Activated CD4-positive, alpha-beta T cell treated with anti-CD3 and anti-CD28 coated beads, Interleukin-2, amount 10 ng/mL, durations not matched to agents 7 days and 5 days (primary cell): ENCODE data around the gene RWDD1. TPM values are rescaled to one million over a fixed set of nuclear protein-coding genes. Genes with fewer than 3 reads are reported as not detected.
A peak's percentile ranks its signal among the peaks of the same experiment; 100 is the strongest.

ENCODE experiments used
- CTCF ChIA-PET: fragments of 350-600 bp; sonication (Branson Sonifier 250); formaldehyde crosslinking; loops from one replicate; lab custom pipeline; 2021; ENCODE audit warnings: antibody characterized with exemption; lab: Charles Lee
- POLR2A ChIA-PET: fragments of 350-600 bp; sonication (Branson Sonifier 250); formaldehyde crosslinking; loops from one replicate; lab custom pipeline; 2021; ENCODE audit warnings: antibody characterized with exemption; lab: Charles Lee
- DNase-seq: peaks from one replicate; pipeline ENCODE4 v3.0.0-alpha.2; 2020
- H3K27ac Mint-ChIP-seq: one replicate; pipeline ENCODE4 v1.8.0; 2021; ENCODE audit warnings: mild to moderate bottlenecking, moderate library complexity, mixed read lengths
- H3K27me3 Mint-ChIP-seq: one replicate; pipeline ENCODE4 v1.8.0; 2021; ENCODE audit warnings: mixed read lengths
- H3K36me3 Mint-ChIP-seq: one replicate; pipeline ENCODE4 v1.8.0; 2021; ENCODE audit warnings: low read depth, mixed read lengths
- H3K4me1 Mint-ChIP-seq: one replicate; pipeline ENCODE4 v1.8.0; 2021; ENCODE audit warnings: mixed read lengths
- H3K4me3 Mint-ChIP-seq: one replicate; pipeline ENCODE4 v1.8.0; 2021; ENCODE audit warnings: mild to moderate bottlenecking, moderate library complexity, mixed read lengths
- H3K9me3 Mint-ChIP-seq: one replicate; pipeline ENCODE4 v1.8.0; 2021; ENCODE audit warnings: mixed read lengths
- total RNA-seq, 2 experiments: library from RNA; stranded (reverse); gene quantifications; one replicate each; pipeline ENCODE4 v1.2.3, GENCODE V29; 2021

The RWDD1 gene
- 10 to 100 TPM; 39.9 to 51.6 TPM for total RNA-seq

GRCh38 chr6:116570856-116571682, at the start of gene RWDD1:
TSS of gene RWDD1 (plus strand) at chr6:116571504. CDS start at chr6:116571583, 79 bp downstream.
- CTCF ChIA-PET = interaction anchor here (0.6 to 2.2 kb wide), 11 partner anchors 8 to 302 kb away, joined by 3 to 10 read pairs (median 4); partner anchors contain the start of genes KPNA5 and ZUP1
- POLR2A ChIA-PET = interaction anchor here (0.6 to 1.7 kb wide), 2 partner anchors 97 to 291 kb away, joined by 3 to 4 read pairs; partner anchors contain the start of gene TSPYL1
- DNase-seq = peak; percentile 98
- peaks cover 47% of the 10 kb centered on the region for H3K4me1 Mint-ChIP-seq
- peak within 1 kb of the TSS; percentile 94 for H3K27ac Mint-ChIP-seq
- H3K36me3 Mint-ChIP-seq = peaks cover 10% of the 10 kb centered on the region
- H3K27me3 Mint-ChIP-seq = peaks cover 5% of the 10 kb centered on the region
- peak within 1 kb of the TSS; percentile 87 for H3K4me3 Mint-ChIP-seq
- no peaks in the 10 kb centered on the region for H3K9me3 Mint-ChIP-seq

DNA sequence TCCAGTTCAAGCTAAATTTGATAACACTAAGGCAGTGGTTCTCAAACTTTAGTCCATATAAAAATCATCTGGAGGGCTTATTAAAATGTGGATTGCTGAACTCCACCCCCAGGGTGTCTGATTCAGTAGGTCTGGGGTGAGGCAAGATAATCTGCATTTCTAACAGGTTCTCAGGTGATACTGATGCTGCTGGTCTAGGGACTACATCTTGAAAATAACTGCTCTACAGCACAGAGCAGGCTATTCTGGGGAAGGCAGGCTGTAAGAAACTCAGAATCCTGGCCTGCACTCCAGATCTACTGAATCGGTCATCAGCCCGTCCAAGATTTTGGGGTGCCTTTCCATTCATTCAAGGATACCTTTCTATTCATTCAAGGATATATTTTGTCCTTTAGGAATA, 48.4 kb upstream of the RWDD1 start:
- Mint-ChIP-seq H3K9me3 (no peaks in the 10 kb centered on the region), H3K4me1 (no peaks in the 10 kb centered on the region), H3K36me3 (no peaks in the 10 kb centered on the region), H3K27ac (no peak overlapping the region), H3K27me3 (peaks cover 14% of the 10 kb centered on the region), H3K4me3 (no peak overlapping the region)
- ChIA-PET POLR2A (no interaction called here), CTCF (no interaction called here)
- DNase-seq = no peak

DNA sequence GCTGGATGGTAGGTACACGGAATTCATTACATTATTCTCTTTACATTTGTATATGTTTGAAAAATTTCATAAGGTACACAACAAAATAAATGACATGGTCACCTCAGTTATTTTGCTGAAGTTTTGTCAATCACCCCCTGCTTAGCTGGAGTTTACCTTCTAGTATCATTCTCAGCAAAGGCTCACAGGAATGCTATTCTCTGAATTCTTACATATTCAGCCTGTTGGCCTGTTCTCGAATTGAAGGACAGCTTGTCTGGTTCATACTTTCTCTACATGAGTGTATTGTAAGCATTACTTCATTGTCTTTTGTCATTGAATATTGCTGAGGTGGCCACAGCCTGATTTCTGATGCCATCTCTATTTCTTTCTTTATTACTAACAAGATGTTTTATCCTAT, 47.1 kb upstream of the RWDD1 start:
- peaks cover 16% of the 10 kb centered on the region for H3K27me3 Mint-ChIP-seq
- CTCF ChIA-PET = no interaction called here

DNA sequence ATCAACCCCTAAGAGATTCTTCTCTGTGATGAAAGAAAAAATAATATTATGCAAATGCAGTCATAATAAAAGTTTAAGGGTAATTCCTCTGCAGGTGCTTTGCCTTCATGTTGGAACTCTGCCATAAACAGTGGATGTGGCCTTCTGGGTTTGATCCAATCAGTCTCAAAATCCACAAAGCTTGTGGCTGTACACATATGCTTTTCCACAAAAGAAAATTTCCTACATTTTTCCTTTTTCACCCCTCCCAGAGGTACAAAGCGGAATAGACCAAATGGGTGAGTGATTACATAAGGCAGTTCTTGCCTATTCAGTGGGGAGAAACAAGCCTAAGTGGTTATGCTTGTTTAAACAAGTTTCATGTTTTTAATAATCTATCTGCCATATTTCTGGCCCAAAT, 43.2 kb upstream of the RWDD1 start:
- Mint-ChIP-seq H3K4me1 (no peaks in the 10 kb centered on the region), H3K27ac (no peak overlapping the region), H3K4me3 (no peak overlapping the region), H3K36me3 (no peaks in the 10 kb centered on the region), H3K9me3 (no peaks in the 10 kb centered on the region), H3K27me3 (peaks cover 25% of the 10 kb centered on the region)
- ChIA-PET POLR2A (no interaction called here), CTCF (no interaction called here)
- no peak for DNase-seq

More for the DNA sequence above, 47.1 kb upstream of the RWDD1 start:
- H3K27ac Mint-ChIP-seq = no peak overlapping the region
- H3K4me1 Mint-ChIP-seq = no peaks in the 10 kb centered on the region
- POLR2A ChIA-PET = no interaction called here
- H3K36me3 Mint-ChIP-seq = no peaks in the 10 kb centered on the region
- H3K4me3 Mint-ChIP-seq = no peak overlapping the region
- no peaks in the 10 kb centered on the region for H3K9me3 Mint-ChIP-seq
- no peak for DNase-seq

DNA sequence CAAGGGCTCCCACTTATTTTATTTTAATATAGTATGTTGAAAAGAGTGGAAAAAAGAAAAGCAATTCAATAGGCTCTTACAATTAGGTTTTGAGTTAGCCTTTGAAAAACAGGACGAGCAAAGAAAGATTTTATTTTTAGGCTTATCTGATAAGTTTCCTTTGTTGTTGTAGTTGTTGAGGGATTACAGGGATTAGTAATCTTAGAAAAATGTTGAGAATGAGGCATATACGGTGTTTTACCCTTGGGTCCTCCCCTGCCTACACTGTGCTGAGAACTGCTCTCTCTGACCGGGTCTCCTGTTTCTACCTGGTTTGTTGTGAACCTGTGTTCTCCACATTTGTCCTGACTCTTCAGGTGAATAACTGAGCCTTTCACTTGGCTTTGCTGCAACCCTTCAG, 42.5 kb upstream of the RWDD1 start:
- Mint-ChIP-seq H3K27ac (no peak overlapping the region), H3K9me3 (no peaks in the 10 kb centered on the region), H3K27me3 (peaks cover 29% of the 10 kb centered on the region), H3K4me3 (no peak overlapping the region), H3K4me1 (no peaks in the 10 kb centered on the region), H3K36me3 (no peaks in the 10 kb centered on the region)
- POLR2A ChIA-PET = no interaction called here
- no peak for DNase-seq
- CTCF ChIA-PET = no interaction called here

DNA sequence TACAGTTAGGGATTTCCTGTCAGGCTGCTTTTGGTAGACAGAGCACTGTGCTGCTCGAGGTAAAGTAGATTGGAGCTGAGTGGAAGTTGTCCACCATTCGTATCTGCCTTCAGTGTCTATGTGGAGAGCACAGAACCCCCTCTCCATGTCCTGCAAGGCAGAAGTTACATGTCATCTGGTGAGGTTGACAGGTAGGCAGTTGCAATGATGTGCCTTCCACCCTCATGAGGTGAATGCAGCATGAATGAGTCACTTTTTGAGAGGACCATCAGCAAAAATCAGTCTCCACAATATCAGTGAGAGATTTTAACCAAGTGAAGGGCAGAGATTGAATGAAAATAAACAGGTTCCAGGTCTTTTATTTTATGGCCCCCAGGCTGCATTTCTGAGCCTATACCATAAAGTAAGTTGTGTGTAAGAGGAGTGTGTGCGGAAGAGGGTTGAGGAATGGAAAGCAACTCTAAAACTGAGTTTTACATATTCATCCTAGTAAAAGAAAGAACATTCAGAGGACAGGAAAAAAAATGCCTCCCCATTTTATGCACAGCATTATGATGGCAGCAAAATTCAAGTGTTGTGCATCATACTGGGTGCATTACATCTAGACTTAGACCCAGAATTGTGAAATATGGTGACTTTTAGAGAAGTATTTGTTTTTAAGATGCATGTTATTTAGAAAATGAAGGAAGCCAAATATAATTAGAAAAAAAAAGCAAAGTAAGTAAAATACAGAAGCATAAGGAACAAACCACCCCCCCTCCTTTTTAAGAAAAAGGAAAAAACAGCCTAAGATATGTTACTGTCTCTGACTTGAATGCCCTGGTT, 41.6 kb upstream of the RWDD1 start:
- DNase-seq = no peak
- Mint-ChIP-seq H3K27me3 (peaks cover 34% of the 10 kb centered on the region), H3K36me3 (no peaks in the 10 kb centered on the region), H3K27ac (no peak overlapping the region), H3K4me1 (no peaks in the 10 kb centered on the region), H3K9me3 (no peaks in the 10 kb centered on the region), H3K4me3 (no peak overlapping the region)
- POLR2A ChIA-PET = no interaction called here
- CTCF ChIA-PET = no interaction called here

DNA sequence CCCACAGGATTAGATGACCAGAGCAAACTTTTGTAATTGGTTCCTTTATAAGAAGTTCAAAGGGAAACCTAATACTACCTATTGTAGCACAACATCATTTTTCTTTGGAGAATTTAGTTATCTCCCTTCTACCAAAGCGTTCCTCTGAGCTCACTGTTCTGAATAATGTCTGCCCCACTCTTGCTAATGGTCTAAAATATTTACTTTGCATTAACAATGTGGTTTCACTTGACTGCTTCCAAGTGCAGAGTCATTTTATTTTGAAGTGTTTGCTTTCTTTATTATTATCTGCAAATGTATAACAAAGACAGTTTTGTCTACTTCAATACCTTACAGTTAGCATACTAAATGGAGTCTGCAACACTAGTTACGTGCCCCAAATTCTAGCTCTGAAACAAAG, 40.9 kb upstream of the RWDD1 start:
- ChIA-PET POLR2A (no interaction called here), CTCF (no interaction called here)
- Mint-ChIP-seq H3K4me1 (no peaks in the 10 kb centered on the region), H3K9me3 (no peaks in the 10 kb centered on the region), H3K27ac (no peak overlapping the region), H3K4me3 (no peak overlapping the region), H3K36me3 (no peaks in the 10 kb centered on the region), H3K27me3 (peaks cover 37% of the 10 kb centered on the region)
- DNase-seq = no peak

- no peaks in the 10 kb centered on the region for H3K4me1 Mint-ChIP-seq
- ChIA-PET POLR2A (no interaction called here), CTCF (interaction anchor here (0.9 to 1.0 kb wide), 2 partner anchors 183 to 263 kb away, joined by 3 read pairs; no protein-coding TSS in a partner anchor)
- H3K27ac Mint-ChIP-seq = no peak overlapping the region
- H3K9me3 Mint-ChIP-seq = no peaks in the 10 kb centered on the region
- peak; percentile 75 for DNase-seq
- H3K4me3 Mint-ChIP-seq = no peak overlapping the region
- H3K36me3 Mint-ChIP-seq = no peaks in the 10 kb centered on the region
- H3K27me3 Mint-ChIP-seq = peaks cover 35% of the 10 kb centered on the region
Observed at GRCh38 chr6:116531675-116532570, 39.4 kb upstream of the RWDD1 start.

GRCh38 chr6:116533233-116533957, 37.9 kb upstream of the RWDD1 start:
- Mint-ChIP-seq H3K27me3 (peaks cover 35% of the 10 kb centered on the region), H3K27ac (no peak overlapping the region), H3K9me3 (no peaks in the 10 kb centered on the region), H3K36me3 (no peaks in the 10 kb centered on the region), H3K4me3 (no peak overlapping the region), H3K4me1 (no peaks in the 10 kb centered on the region)
- POLR2A ChIA-PET = no interaction called here
- no peak for DNase-seq
- CTCF ChIA-PET = interaction anchor here (1.2 to 1.4 kb wide), 3 partner anchors 50 to 265 kb away, joined by 3 to 4 read pairs (median 3); no protein-coding TSS in a partner anchor

DNA sequence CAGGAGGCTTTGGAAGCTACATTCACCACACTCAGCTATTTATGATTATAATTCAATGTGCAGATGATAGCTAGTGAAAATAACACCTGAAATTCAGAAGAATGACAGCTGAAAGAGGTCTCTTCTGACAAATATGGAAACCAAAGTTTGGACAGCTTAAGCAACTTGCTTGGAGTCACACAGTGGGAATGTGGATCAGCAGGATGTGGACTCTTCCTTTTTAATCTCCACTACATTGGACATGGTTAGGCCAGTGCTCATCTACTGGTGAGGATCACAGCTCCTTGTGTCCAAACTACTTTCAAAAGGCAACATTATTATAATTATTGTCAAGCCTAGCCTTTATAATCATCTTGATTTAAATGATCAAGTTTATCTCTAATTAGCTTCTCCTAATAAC, 36.2 kb upstream of the RWDD1 start:
- CTCF ChIA-PET = interaction anchor here (1.1 kb wide), 2 partner anchors 13 to 267 kb away, joined by 3 to 5 read pairs; no protein-coding TSS in a partner anchor
- Mint-ChIP-seq H3K27ac (no peak overlapping the region), H3K27me3 (peaks cover 23% of the 10 kb centered on the region), H3K9me3 (no peaks in the 10 kb centered on the region), H3K4me3 (no peak overlapping the region), H3K36me3 (no peaks in the 10 kb centered on the region), H3K4me1 (no peaks in the 10 kb centered on the region)
- no peak for DNase-seq
- POLR2A ChIA-PET = no interaction called here

DNA sequence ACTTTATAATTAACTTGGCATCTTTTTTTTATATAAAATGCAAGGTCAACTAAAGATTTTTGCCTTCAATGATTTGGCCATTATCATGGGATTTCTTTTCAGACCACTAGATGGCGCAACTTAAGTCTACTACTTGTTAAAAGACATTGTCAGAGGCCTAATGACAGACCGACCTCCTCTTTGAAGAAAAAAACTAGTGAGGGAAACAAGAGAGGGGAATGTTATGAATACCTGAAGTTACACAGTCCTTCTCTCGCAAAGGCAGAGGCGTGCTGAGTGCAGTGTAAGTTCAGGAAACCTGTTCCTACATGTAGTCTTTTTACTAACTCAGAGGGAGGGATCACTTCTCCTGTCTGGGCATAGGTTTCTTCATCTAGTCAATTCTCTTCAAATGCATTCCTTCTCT, 35.1 kb upstream of the RWDD1 start:
- Mint-ChIP-seq H3K27me3 (peaks cover 25% of the 10 kb centered on the region), H3K36me3 (no peaks in the 10 kb centered on the region), H3K4me3 (no peak overlapping the region), H3K4me1 (no peaks in the 10 kb centered on the region), H3K27ac (no peak overlapping the region), H3K9me3 (no peaks in the 10 kb centered on the region)
- peak; percentile 54 for DNase-seq
- POLR2A ChIA-PET = no interaction called here
- CTCF ChIA-PET = interaction anchor here (1.1 kb wide), 1 partner anchor 14 kb away, joined by 3 read pairs; no protein-coding TSS in a partner anchor
